ENCODE data around the gene CCDC158. TPM values are rescaled to one million over a fixed set of nuclear protein-coding genes. Genes with fewer than 3 reads are reported as not detected.

CCDC158 gene
- total and polyA plus RNA-seq, 2 of the 8 experiments (the other 6 are each of a cell fraction or from before 2014, with no cell fraction given): not detected

GRCh38 chr4:76342191-76342590 is 78.8 kb downstream of the CCDC158 start:
- no peaks in the 10 kb centered on the region for H3K79me2 ChIP-seq (ENCODE audit: control insufficient read depth in 1 of 2, insufficient read depth in 2 of 2, low read length in 2 of 2)
- no peaks in the 10 kb centered on the region for H3K4me1 ChIP-seq (replicated peaks in 1 of 4; ENCODE audit: control insufficient read depth in 3 of 4, insufficient read depth in 4 of 4, low read length in 3 of 4)
- no peak overlapping the region for H3K4me2 ChIP-seq (ENCODE audit: insufficient read depth in 1 of 2, low read depth in 2 of 2, low read length in 2 of 2)
- H3K4me3 ChIP-seq (ENCODE audit: extremely low read depth in 1 of 4, insufficient read depth in 2 of 4, low read depth in 3 of 4, low read length in 4 of 4): no peak overlapping the region
- no peak overlapping the region for H2BK15ac ChIP-seq (ENCODE audit: low read length)
- H3K18ac ChIP-seq (ENCODE audit: extremely low read depth, low read length): no peak overlapping the region
- H4K20me1 ChIP-seq (replicated peaks in 1 of 2; ENCODE audit: control insufficient read depth in 1 of 2, insufficient read depth in 2 of 2, low read length in 2 of 2): no peaks in the 10 kb centered on the region
- H4K5ac ChIP-seq (ENCODE audit: insufficient read length, low read depth, low read length): no peak overlapping the region
- no peaks in the 10 kb centered on the region for H3K27me3 ChIP-seq (replicated peaks in 1 of 4; ENCODE audit: control insufficient read depth in 3 of 4, extremely low read depth in 1 of 4, insufficient read depth in 3 of 4, low read length in 3 of 4)
- POLR2A ChIA-PET (ENCODE audit: partially characterized antibody): no interaction called here
- DNase-seq (ENCODE audit: low read depth in 1 of 2, low spot score in 2 of 2) (no peak), FAIRE-seq (no peak)
- H3K23me2 ChIP-seq (ENCODE audit: low read depth, low read length): no peaks in the 10 kb centered on the region
- H4K8ac ChIP-seq (ENCODE audit: extremely low read depth, insufficient read depth, low read length): no peak overlapping the region
- H3K14ac ChIP-seq (ENCODE audit: insufficient read length): no peak overlapping the region
- no peak overlapping the region for H2BK120ac ChIP-seq (replicated peaks; ENCODE audit: low read depth, low read length)
- H3K79me1 ChIP-seq (ENCODE audit: low read depth, low read length): no peaks in the 10 kb centered on the region
- no peak overlapping the region for H3K4ac ChIP-seq (replicated peaks; ENCODE audit: insufficient read length, low read depth, low read length)
- CTCF ChIA-PET (ENCODE audit: partially characterized antibody): interaction anchor here (0.9 to 1.2 kb wide), 3 partner anchors 8 to 52 kb away, joined by 3 to 4 read pairs (median 3); no protein-coding TSS in a partner anchor
- H2AK5ac ChIP-seq (ENCODE audit: low read depth, low read length): no peak overlapping the region
- H3K9ac ChIP-seq (replicated peaks in 1 of 4; ENCODE audit: extremely low read depth in 1 of 4, low read depth in 3 of 4, low read length in 3 of 4): no peak overlapping the region
- no peak overlapping the region for H2BK12ac ChIP-seq (ENCODE audit: low read depth, low read length)
- no peaks in the 10 kb centered on the region for H3K9me3 ChIP-seq (ENCODE audit: insufficient read depth in 2 of 2, low read depth in 1 of 2, low read length in 1 of 2)
- no peak overlapping the region for H4K91ac ChIP-seq (replicated peaks; ENCODE audit: insufficient read length, low read length)
- H3K27ac ChIP-seq (ENCODE audit: low read depth, low read length): no peak overlapping the region
- H2BK20ac ChIP-seq (ENCODE audit: low read length): no peak overlapping the region
- no peak overlapping the region for H3K23ac ChIP-seq (ENCODE audit: insufficient read length)
- no peak overlapping the region for H2AFZ ChIP-seq (ENCODE audit: low read length)
- no peaks in the 10 kb centered on the region for H3K36me3 ChIP-seq (ENCODE audit: control insufficient read depth in 2 of 4, insufficient read depth in 4 of 4, low read length in 3 of 4)
- no peak overlapping the region for H2BK5ac ChIP-seq (ENCODE audit: low read depth, low read length)
- WGBS, 2 experiments (ENCODE audit: extremely low coverage in 1 of 2, insufficient coverage in 1 of 2, insufficient read length in 1 of 2, insufficient replicate concordance in 2 of 2, low coverage in 1 of 2, low lambda C conversion rate in 2 of 2, missing lambda C conversion rate in 1 of 2): 100% methylated on average over 1 of the region's 1 CpG; no CpG with 5 or more reads in 1 of the 2 experiments
- H3K56ac ChIP-seq (replicated peaks; ENCODE audit: insufficient read length, low read depth, low read length): no peak overlapping the region
- TF ChIP-seq ASH2L (IDR thresholded peaks at IDR 0.05; ENCODE audit: low read length): no peak
- TF ChIP-seq SIRT6 (IDR thresholded peaks at IDR 0.05; ENCODE audit: low read length): no peak
- TF ChIP-seq JUND (IDR thresholded peaks at IDR 0.05; ENCODE audit: low read length): no peak
- no peak for TF ChIP-seq POLR2AphosphoS5 (IDR thresholded peaks at IDR 0.05; ENCODE audit: low read depth, low read length)
- no peak for TF ChIP-seq POLR2A (IDR thresholded peaks at IDR 0.05; ENCODE audit: control extremely low read depth in 1 of 2, low read depth in 2 of 2, low read length in 2 of 2)
- TF ChIP-seq ZNF274 (IDR thresholded peaks at IDR 0.05; ENCODE audit: borderline replicate concordance, extremely low read depth, low read length): no peak
- no peak for TF ChIP-seq YY1 (IDR thresholded peaks at IDR 0.05; ENCODE audit: low read depth, low read length)
- no peak for TF ChIP-seq ATF2 (IDR thresholded peaks at IDR 0.05; ENCODE audit: low read length)
- no peak for TF ChIP-seq CTBP2 (IDR thresholded peaks at IDR 0.05; ENCODE audit: borderline replicate concordance, insufficient read depth, insufficient read length, low read length)
- TF ChIP-seq TCF12 (IDR thresholded peaks at IDR 0.05; ENCODE audit: low read depth, low read length): no peak
- TF ChIP-seq MAX (IDR thresholded peaks at IDR 0.05): no peak
- no peak for TF ChIP-seq EZH2 (IDR thresholded peaks at IDR 0.05; ENCODE audit: low read depth, low read length, severe bottlenecking)
- no peak for TF ChIP-seq NRF1 (IDR thresholded peaks at IDR 0.05; ENCODE audit: low read depth, low read length)
- no peak for TF ChIP-seq JUN (IDR thresholded peaks at IDR 0.05; ENCODE audit: low read depth, low read length)

All from H1 (cell line).